ENCODE data around the gene UBE2F.

Gene UBE2F

GRCh38 chr2:237966565-237967462 is at the start of gene UBE2F:
UBE2F (plus strand) TSS chr2:237967014; CDS start chr2:237973108, 6,094 bp downstream.
- DNase-seq (ENCODE audit: extremely low read depth in 1 of 2, low read depth in 1 of 2) = peak; percentile 95 to 96

- no peak for DNase-seq (ENCODE audit: extremely low read depth in 1 of 2, low read depth in 1 of 2)
Measured at GRCh38 chr2:237917696-237918374, 49.0 kb upstream of the UBE2F start.

GRCh38 chr2:237919593-237919992 is 47.2 kb upstream of the UBE2F start:
- no peak for DNase-seq (ENCODE audit: extremely low read depth in 1 of 2, low read depth in 1 of 2)

- no peak for DNase-seq (ENCODE audit: extremely low read depth in 1 of 2, low read depth in 1 of 2)
Measured at GRCh38 chr2:237920673-237921072, 46.1 kb upstream of the UBE2F start.

- DNase-seq (ENCODE audit: extremely low read depth in 1 of 2, low read depth in 1 of 2) = no peak
Measured at GRCh38 chr2:237921967-237922492, 44.8 kb upstream of the UBE2F start.

- DNase-seq (ENCODE audit: extremely low read depth in 1 of 2, low read depth in 1 of 2) = no peak
Measured at GRCh38 chr2:237922641-237923361, 44.0 kb upstream of the UBE2F start.

GRCh38 chr2:237923481-237924163 is 43.2 kb upstream of the UBE2F start:
- DNase-seq (ENCODE audit: extremely low read depth in 1 of 2, low read depth in 1 of 2) = peak; percentile 51 to 63

- no peak for DNase-seq (ENCODE audit: extremely low read depth in 1 of 2, low read depth in 1 of 2)
Measured at GRCh38 chr2:237924164-237924534, 42.7 kb upstream of the UBE2F start.

GRCh38 chr2:237927135-237927534 is 39.7 kb upstream of the UBE2F start:
- DNase-seq (ENCODE audit: extremely low read depth in 1 of 2, low read depth in 1 of 2) = no peak

GRCh38 chr2:237927986-237928385 is 38.8 kb upstream of the UBE2F start:
- DNase-seq (ENCODE audit: extremely low read depth in 1 of 2, low read depth in 1 of 2) = no peak

- no peak for DNase-seq (ENCODE audit: extremely low read depth in 1 of 2, low read depth in 1 of 2)
Measured at GRCh38 chr2:237929979-237930378, 36.8 kb upstream of the UBE2F start.

GRCh38 chr2:237931205-237931721 is 35.6 kb upstream of the UBE2F start:
- no peak for DNase-seq (ENCODE audit: extremely low read depth in 1 of 2, low read depth in 1 of 2)

GRCh38 chr2:237932731-237933131 is 34.1 kb upstream of the UBE2F start:
- DNase-seq (ENCODE audit: extremely low read depth in 1 of 2, low read depth in 1 of 2) = no peak

GRCh38 chr2:237934186-237934585 is 32.6 kb upstream of the UBE2F start:
- no peak for DNase-seq (ENCODE audit: extremely low read depth in 1 of 2, low read depth in 1 of 2)

- DNase-seq (ENCODE audit: extremely low read depth in 1 of 2, low read depth in 1 of 2) = no peak
Measured at GRCh38 chr2:237935740-237936452, 30.9 kb upstream of the UBE2F start.

GRCh38 chr2:237939251-237939650 is 27.6 kb upstream of the UBE2F start:
- no peak for DNase-seq (ENCODE audit: extremely low read depth in 1 of 2, low read depth in 1 of 2)

GRCh38 chr2:237940828-237941227 is 26.0 kb upstream of the UBE2F start:
- DNase-seq (ENCODE audit: extremely low read depth in 1 of 2, low read depth in 1 of 2) = no peak

GRCh38 chr2:237941239-237941638 is 25.6 kb upstream of the UBE2F start:
- DNase-seq (ENCODE audit: extremely low read depth in 1 of 2, low read depth in 1 of 2) = no peak

GRCh38 chr2:237942513-237942899 is 24.3 kb upstream of the UBE2F start:
- DNase-seq (ENCODE audit: extremely low read depth in 1 of 2, low read depth in 1 of 2) = no peak

All from stimulated activated CD8-positive, alpha-beta memory T cell treated with anti-CD3 and anti-CD28 coated beads, Interleukin-7, amount 100 ng/mL, for 48 hours (primary cell).